CD4-positive, alpha-beta T cell (primary cell): Measurements from ENCODE around the gene SAMD3. TPM values are rescaled to one million over a fixed set of nuclear protein-coding genes. Genes with fewer than 3 reads are reported as not detected.
A peak's percentile ranks its signal among the peaks of the same experiment; 100 is the strongest.

Source experiments
- ATAC-seq: fragments of 200-7000 bp; cut with Tn5 transposase; one replicate; pipeline ENCODE4 v1.10.0; 2022; ENCODE audit warnings: mild to moderate bottlenecking; ENCODE audit not compliant: poor library complexity
- CTCF ChIA-PET: fragments of 350-600 bp; sonication (Branson Sonifier 250); formaldehyde crosslinking; loops from one replicate; lab custom pipeline; 2021; ENCODE audit warnings: antibody characterized with exemption, inconsistent platforms; lab: Charles Lee
- POLR2A ChIA-PET: fragments of 350-600 bp; sonication (Branson Sonifier 250); formaldehyde crosslinking; loops from one replicate; lab custom pipeline; 2021; ENCODE audit warnings: antibody characterized with exemption, inconsistent platforms; lab: Charles Lee
- DNase-seq, 14 experiments: peaks; one replicate each; pipeline ENCODE4 v3.0.0-alpha.2; 2013 to 2020; ENCODE audit warnings: mixed read lengths in 2 of 14
- H3K27ac ChIP-seq, 2 donors: one replicate each; pipeline versions ENCODE4 v1.5.1 to v1.7.0; 2013; ENCODE audit warnings: low read length in 2 of 2, low read depth in 1 of 2, mild to moderate bottlenecking in 1 of 2
- H3K27me3 ChIP-seq, 2 experiments: 1 replicate in 1 of 2; 2 replicates in 1 of 2; pipeline versions ENCODE4 v1.6.1 to v1.7.0; 2013; ENCODE audit warnings: low read length in 2 of 2, control low read depth in 1 of 2, mild to moderate bottlenecking in 1 of 2, moderate library complexity in 1 of 2; ENCODE audit not compliant: insufficient read depth in 2 of 2, control insufficient read depth in 1 of 2
- H3K36me3 ChIP-seq: one replicate; pipeline ENCODE4 v1.6.1; 2013; ENCODE audit warnings: low read length, control low read depth; ENCODE audit not compliant: insufficient read depth
- H3K4me1 ChIP-seq: one replicate; pipeline ENCODE4 v1.6.1; 2013; ENCODE audit warnings: low read length, control low read depth; ENCODE audit not compliant: insufficient read depth
- H3K4me3 ChIP-seq: one replicate; pipeline ENCODE4 v1.5.1; 2013; ENCODE audit warnings: mild to moderate bottlenecking, low read length, moderate library complexity
- H3K9me3 ChIP-seq, 2 experiments: 1 replicate in 1 of 2; 2 replicates in 1 of 2; pipeline versions ENCODE4 v1.6.1 to v1.7.0; 2013; ENCODE audit warnings: low read length in 2 of 2, mild to moderate bottlenecking in 2 of 2, control low read depth in 1 of 2, moderate library complexity in 1 of 2; ENCODE audit not compliant: control insufficient read depth in 1 of 2, insufficient read depth in 1 of 2
- H3K27ac Mint-ChIP-seq: one replicate; pipeline ENCODE4 v1.8.0; 2020; ENCODE audit warnings: mixed read lengths
- H3K27me3 Mint-ChIP-seq: one replicate; pipeline ENCODE4 v1.8.0; 2021; ENCODE audit warnings: mixed read lengths
- H3K36me3 Mint-ChIP-seq: one replicate; pipeline ENCODE4 v1.8.0; 2021; ENCODE audit warnings: low read depth, mixed read lengths
- H3K4me1 Mint-ChIP-seq: one replicate; pipeline ENCODE4 v1.8.0; 2021; ENCODE audit warnings: low read depth, mixed read lengths
- H3K4me3 Mint-ChIP-seq: one replicate; pipeline ENCODE4 v1.8.0; 2020; ENCODE audit warnings: mild to moderate bottlenecking, mixed read lengths
- H3K9me3 Mint-ChIP-seq: one replicate; pipeline ENCODE4 v1.8.0; 2020; ENCODE audit warnings: mixed read lengths
- intact Hi-C, 2 experiments: fragments of 100-400 bp; cut with DNase I in 1 of 2; cut with micrococcal nuclease in 1 of 2; formaldehyde crosslinking; loops; one replicate each; pipeline versions ENCODE4 v1.15.1 to v1.9.0; 2023 to 2025; cut with DNase I, micrococcal nuclease
- total RNA-seq, 174 experiments: library from RNA in 2 of 174; stranded (reverse) in 2 of 174; gene quantifications; one replicate each; pipeline ENCODE4 v1.2.3 and lab custom pipeline; 2021 to 2026
- TF ChIP-seq, protein P1 (sequence below): fragments of 200-600 bp; IDR thresholded peaks from one replicate; pipeline ENCODE4 v1.8.0; 2022; ENCODE audit warnings: antibody characterized with exemption, mild to moderate bottlenecking

SAMD3 gene
- total RNA-seq, 2 experiments from 2014 or later = 24.3 to 28.7 TPM

DNA sequence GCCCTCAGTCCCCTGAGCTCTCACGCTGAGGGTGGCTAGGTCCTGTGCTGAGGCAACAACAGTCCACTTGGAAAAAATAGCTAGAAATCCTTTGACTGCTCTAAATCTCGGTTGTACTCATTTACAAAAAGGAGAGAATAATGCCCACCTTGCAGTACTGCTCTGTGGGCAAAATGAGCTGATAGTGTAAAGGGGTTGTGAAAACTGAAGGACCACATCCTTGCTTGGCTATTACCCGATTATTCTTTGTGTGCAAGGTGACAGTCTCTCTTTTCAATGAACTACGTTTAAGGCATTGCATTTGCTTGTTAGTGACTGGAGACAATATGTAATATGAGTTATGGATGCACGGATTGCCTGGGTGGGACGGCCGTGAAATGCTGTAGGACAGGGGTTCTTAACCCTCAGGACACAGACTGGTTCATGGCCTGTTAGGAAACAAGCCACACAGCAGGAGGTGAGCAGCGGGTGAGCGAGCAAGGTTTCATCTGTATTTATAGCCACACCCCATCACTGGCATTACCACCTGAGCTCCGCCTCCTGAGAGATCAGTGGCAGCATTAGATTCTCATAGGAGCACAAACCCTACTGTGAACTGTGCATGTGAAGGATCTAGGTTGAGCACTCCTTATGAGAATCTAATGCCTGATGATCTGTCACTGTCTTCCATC lies 14.6 kb downstream of the SAMD3 start:
- intact Hi-C loops = no loop called here
- Histone ChIP-seq H3K36me3 (peaks cover 62% of the 10 kb centered on the region), H3K4me3 (no peak overlapping the region), H3K9me3 (no peaks in the 10 kb centered on the region), H3K27ac (no peak overlapping the region), H3K4me1 (peaks cover 45% of the 10 kb centered on the region), H3K27me3 (no peaks in the 10 kb centered on the region)
- no peak for DNase-seq
- H3K4me1 Mint-ChIP-seq = peaks cover 77% of the 10 kb centered on the region
- TF ChIP-seq, protein P1, sequence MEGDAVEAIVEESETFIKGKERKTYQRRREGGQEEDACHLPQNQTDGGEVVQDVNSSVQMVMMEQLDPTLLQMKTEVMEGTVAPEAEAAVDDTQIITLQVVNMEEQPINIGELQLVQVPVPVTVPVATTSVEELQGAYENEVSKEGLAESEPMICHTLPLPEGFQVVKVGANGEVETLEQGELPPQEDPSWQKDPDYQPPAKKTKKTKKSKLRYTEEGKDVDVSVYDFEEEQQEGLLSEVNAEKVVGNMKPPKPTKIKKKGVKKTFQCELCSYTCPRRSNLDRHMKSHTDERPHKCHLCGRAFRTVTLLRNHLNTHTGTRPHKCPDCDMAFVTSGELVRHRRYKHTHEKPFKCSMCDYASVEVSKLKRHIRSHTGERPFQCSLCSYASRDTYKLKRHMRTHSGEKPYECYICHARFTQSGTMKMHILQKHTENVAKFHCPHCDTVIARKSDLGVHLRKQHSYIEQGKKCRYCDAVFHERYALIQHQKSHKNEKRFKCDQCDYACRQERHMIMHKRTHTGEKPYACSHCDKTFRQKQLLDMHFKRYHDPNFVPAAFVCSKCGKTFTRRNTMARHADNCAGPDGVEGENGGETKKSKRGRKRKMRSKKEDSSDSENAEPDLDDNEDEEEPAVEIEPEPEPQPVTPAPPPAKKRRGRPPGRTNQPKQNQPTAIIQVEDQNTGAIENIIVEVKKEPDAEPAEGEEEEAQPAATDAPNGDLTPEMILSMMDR = no peak
- ChIA-PET CTCF (no interaction called here), POLR2A (interaction anchor here (0.6 to 0.9 kb wide), 2 partner anchors 20 to 43 kb away, joined by 3 read pairs; no protein-coding TSS in a partner anchor)
- no peaks in the 10 kb centered on the region for H3K27me3 Mint-ChIP-seq
- no peaks in the 10 kb centered on the region for H3K9me3 Mint-ChIP-seq
- no peak overlapping the region for H3K4me3 Mint-ChIP-seq
- peaks cover 91% of the 10 kb centered on the region for H3K36me3 Mint-ChIP-seq
- no peak overlapping the region for H3K27ac Mint-ChIP-seq
- ATAC-seq = no peak

DNA sequence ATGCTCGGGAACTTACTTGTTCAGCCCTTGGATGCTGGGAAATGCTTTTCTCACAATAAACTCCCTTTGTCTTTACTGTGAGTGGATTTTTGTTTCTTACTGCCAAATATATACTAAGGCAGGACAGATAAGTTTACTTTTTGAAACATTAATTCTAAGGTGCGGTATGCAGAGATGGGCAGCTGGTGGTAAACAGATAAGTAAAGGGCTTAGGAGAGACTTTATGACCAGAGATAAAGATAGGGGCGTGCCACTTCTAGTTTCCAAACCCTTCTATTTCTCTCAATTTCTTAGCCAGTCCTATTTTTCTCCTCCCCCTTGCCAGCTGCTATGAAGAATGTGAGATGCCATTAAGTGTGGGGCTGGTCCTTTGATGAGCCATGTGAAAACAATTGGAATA lies 16.3 kb downstream of the SAMD3 start:
- H3K36me3 ChIP-seq = peaks cover 67% of the 10 kb centered on the region

DNA sequence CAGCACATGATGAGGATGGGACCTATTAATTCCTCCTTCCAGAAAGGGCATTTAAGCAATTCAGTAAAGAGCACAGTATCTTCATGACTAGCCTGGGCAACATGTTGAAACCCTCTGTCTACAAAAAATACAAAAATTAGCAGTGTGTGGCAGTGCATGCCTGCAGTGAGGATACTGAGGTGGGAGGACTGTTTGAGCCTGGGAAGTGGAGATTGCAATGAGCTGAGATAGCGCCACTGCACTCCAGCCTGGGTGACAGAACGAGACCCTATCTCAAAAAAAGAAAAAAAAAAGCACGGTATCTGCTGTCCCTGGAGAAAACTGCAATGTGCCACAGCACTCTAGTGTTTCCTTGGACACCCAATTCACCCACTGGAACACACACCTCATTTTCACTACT lies 18.4 kb downstream of the SAMD3 start:
- Mint-ChIP-seq H3K36me3 (peaks cover 94% of the 10 kb centered on the region), H3K9me3 (peaks cover 4% of the 10 kb centered on the region), H3K4me1 (peaks cover 72% of the 10 kb centered on the region), H3K27ac (peak overlapping the region; percentile 39), H3K27me3 (no peaks in the 10 kb centered on the region), H3K4me3 (no peak overlapping the region)
- H3K4me3 ChIP-seq = no peak overlapping the region
- no peak overlapping the region for H3K27ac ChIP-seq
- no peaks in the 10 kb centered on the region for H3K27me3 ChIP-seq
- TF ChIP-seq, protein P1 = no peak
- peaks cover 71% of the 10 kb centered on the region for H3K36me3 ChIP-seq
- H3K9me3 ChIP-seq = peaks cover 0 to 4% of the 10 kb centered on the region in 2 experiments
- peaks cover 32% of the 10 kb centered on the region for H3K4me1 ChIP-seq
- intact Hi-C loops = no loop called here
- DNase-seq (no peak), ATAC-seq (no peak)
- ChIA-PET CTCF (interaction anchor here (1.0 kb wide), 1 partner anchor 18 kb away, joined by 3 read pairs; no protein-coding TSS in a partner anchor), POLR2A (interaction anchor here (1.5 to 1.8 kb wide), 2 partner anchors 9 to 11 kb away, joined by 6 to 12 read pairs; no protein-coding TSS in a partner anchor)

More for the DNA sequence above, 16.3 kb downstream of the SAMD3 start:
- H3K36me3 Mint-ChIP-seq = peaks cover 94% of the 10 kb centered on the region
- no peak overlapping the region for H3K27ac Mint-ChIP-seq
- no peaks in the 10 kb centered on the region for H3K27me3 Mint-ChIP-seq
- H3K4me1 Mint-ChIP-seq = peaks cover 76% of the 10 kb centered on the region
- Histone ChIP-seq H3K4me1 (peaks cover 42% of the 10 kb centered on the region), H3K9me3 (no peaks in the 10 kb centered on the region), H3K4me3 (no peak overlapping the region), H3K27me3 (no peaks in the 10 kb centered on the region), H3K27ac (no peak overlapping the region)
- TF ChIP-seq, protein P1 = no peak
- no peak overlapping the region for H3K4me3 Mint-ChIP-seq
- ChIA-PET POLR2A (no interaction called here), CTCF (no interaction called here)
- H3K9me3 Mint-ChIP-seq = no peaks in the 10 kb centered on the region
- no peak for ATAC-seq
- intact Hi-C loops = no loop called here
- no peak for DNase-seq
